Activated CD8-positive, alpha-beta memory T cell treated with anti-CD3 and anti-CD28 coated beads, Interleukin-2, amount 50 U/mL, for 1 hour (primary cell): ENCODE measurements around the gene SHISAL2B.
"Not testable (repeated sequence)": the region's sequence is repeated elsewhere in the genome, so short reads cannot be mapped to it uniquely, and the experiment has no call there.

Experiments
- DNase-seq: peaks from one replicate; pipeline ENCODE4 v3.0.0-alpha.2; 2020; ENCODE audit errors: extremely low read depth

SHISAL2B gene

GRCh38 chr5:64700765-64701164 lies 10.5 kb downstream of the SHISAL2B start:
- no peak for DNase-seq

GRCh38 chr5:64706074-64706473 lies 15.8 kb downstream of the SHISAL2B start:
- not testable (repeated sequence) for DNase-seq

- no peak for DNase-seq
Observed at GRCh38 chr5:64707191-64707590, 16.9 kb downstream of the SHISAL2B start.

- not testable (repeated sequence) for DNase-seq
Observed at GRCh38 chr5:64714495-64714894, 24.2 kb downstream of the SHISAL2B start.

- DNase-seq: no peak
Observed at GRCh38 chr5:64722588-64722987, 32.3 kb downstream of the SHISAL2B start.

GRCh38 chr5:64727150-64727549 lies 36.8 kb downstream of the SHISAL2B start:
- DNase-seq: no peak

GRCh38 chr5:64742411-64742810 lies 52.1 kb downstream of the SHISAL2B start:
- DNase-seq: no peak

- no peak for DNase-seq
Observed at GRCh38 chr5:64742821-64743220, 52.5 kb downstream of the SHISAL2B start.

- no peak for DNase-seq
Observed at GRCh38 chr5:64744914-64745313, 54.6 kb downstream of the SHISAL2B start.

- DNase-seq: no peak
Observed at GRCh38 chr5:64746446-64746845, 56.1 kb downstream of the SHISAL2B start.

- no peak for DNase-seq
Observed at GRCh38 chr5:64749385-64749784, 59.1 kb downstream of the SHISAL2B start.

- no peak for DNase-seq
Observed at GRCh38 chr5:64754066-64754465, 63.8 kb downstream of the SHISAL2B start.

GRCh38 chr5:64758901-64759300 lies 68.6 kb downstream of the SHISAL2B start:
- DNase-seq: no peak

- no peak for DNase-seq
Observed at GRCh38 chr5:64759960-64760660, 69.8 kb downstream of the SHISAL2B start.

- DNase-seq: no peak
Observed at GRCh38 chr5:64763948-64764503, 73.7 kb downstream of the SHISAL2B start.

GRCh38 chr5:64765804-64766504 lies 75.7 kb downstream of the SHISAL2B start:
- DNase-seq: no peak

- no peak for DNase-seq
Observed at GRCh38 chr5:64766941-64767340, 76.6 kb downstream of the SHISAL2B start.
